HepG2 (cell line): ENCODE results near the gene LIMD2. TPM values are rescaled to one million over a fixed set of nuclear protein-coding genes. Genes with fewer than 3 reads are reported as not detected.

ENCODE experiments used
- ATAC-seq: fragments of 200-7000 bp; cut with Tn5 transposase; 3 replicates; pipeline ENCODE4 v1.9.1; 2020; ENCODE audit warnings: mild to moderate bottlenecking, moderate library complexity
- BruUV-seq: library from RNA; stranded (reverse); fragments of 400-500 nt; replicated peaks from 2 replicates; lab custom pipeline; 2021; lab: Mats Ljungman, UMichigan
- CTCF ChIA-PET: fragments of 300-600 bp; formaldehyde crosslinking; extraction: SDS; loops from one replicate; lab custom pipeline; 2021; ENCODE audit warnings: low total read pairs, inconsistent platforms, low intra/inter-chr PET ratio; lab: Yijun Ruan, JAX
- POLR2A ChIA-PET: fragments of 350-600 bp; sonication (Branson Sonifier 250); formaldehyde crosslinking; loops from one replicate; lab custom pipeline; 2020; ENCODE audit warnings: antibody characterized with exemption, inconsistent platforms; lab: Yijun Ruan, JAX
- DNase-seq: peaks from one replicate; pipeline ENCODE4 v3.0.0-alpha.2; 2015; ENCODE audit warnings: low spot score
- FAIRE-seq: peaks from 3 replicates; lab custom pipeline; 2011; peaks lifted over from hg19 to GRCh38; lab: Jason Lieb, UNC
- H2AFZ ChIP-seq: one replicate; pipeline ENCODE4 v1.6.1; 2011; ENCODE audit warnings: low read length, inconsistent platforms
- H3K27ac ChIP-seq: fragments of 300-600 bp; 3 replicates; pipeline ENCODE4 v1.8.0; 2011; ENCODE audit warnings: mixed run types, mild to moderate bottlenecking, mixed read lengths, low read length, inconsistent platforms; ENCODE audit not compliant: insufficient read depth; ENCODE audit errors: extremely low read length
- H3K27me3 ChIP-seq, 2 experiments: fragments of 200-600 bp in 1 of 2; 2 replicates in 1 of 2; 3 replicates in 1 of 2; pipeline versions ENCODE4 v1.6.0 to v1.8.0; 2011; ENCODE audit warnings: low read length in 2 of 2, mild to moderate bottlenecking in 2 of 2, moderate library complexity in 2 of 2, inconsistent platforms in 1 of 2; ENCODE audit not compliant: insufficient read depth in 2 of 2, control insufficient read depth in 1 of 2
- H3K36me3 ChIP-seq, 2 experiments: fragments of 200-600 bp in 1 of 2; replicated peaks in 1 of 2; 2 replicates in 1 of 2; 3 replicates in 1 of 2; pipeline versions ENCODE4 v1.5.1 to v1.8.0; 2011; ENCODE audit warnings: low read length in 2 of 2, inconsistent platforms in 1 of 2; ENCODE audit not compliant: insufficient read depth in 2 of 2, control insufficient read depth in 1 of 2
- H3K4me1 ChIP-seq: 2 replicates; pipeline ENCODE4 v1.5.1; 2012; ENCODE audit warnings: low read length, inconsistent platforms; ENCODE audit not compliant: insufficient read depth
- H3K4me2 ChIP-seq: 2 replicates; pipeline ENCODE4 v1.6.0; 2011; ENCODE audit warnings: low read depth, low read length, inconsistent platforms
- H3K4me3 ChIP-seq, 3 experiments: fragments of 200-600 bp in 1 of 3; sonication (generic), shearing (Covaris generic) in 1 of 3; replicated peaks in 1 of 3; 2 replicates each; pipeline ENCODE4 v1.5.1; 2011 to 2016; ENCODE audit warnings: low read length in 3 of 3, inconsistent platforms in 2 of 3, low read depth in 2 of 3, mild to moderate bottlenecking in 2 of 3, control low read depth in 1 of 3, mixed read lengths in 1 of 3; ENCODE audit not compliant: insufficient read depth in 1 of 3
- H3K79me2 ChIP-seq: one replicate; pipeline ENCODE4 v1.6.1; 2011; ENCODE audit warnings: low read length, inconsistent platforms; ENCODE audit not compliant: insufficient read depth
- H3K9ac ChIP-seq: 2 replicates; pipeline ENCODE4 v1.6.0; 2011; ENCODE audit warnings: mild to moderate bottlenecking, low read depth, low read length, inconsistent platforms; ENCODE audit not compliant: insufficient read depth
- H3K9me3 ChIP-seq: 2 replicates; pipeline ENCODE4 v1.5.1; 2012; ENCODE audit warnings: mild to moderate bottlenecking, low read length
- H4K20me1 ChIP-seq: 2 replicates; pipeline ENCODE4 v1.6.0; 2011; ENCODE audit warnings: inconsistent platforms, mild to moderate bottlenecking, low read length, moderate library complexity; ENCODE audit not compliant: insufficient read depth
- EED ChIP-seq: sonication (generic); formaldehyde crosslinking; IDR thresholded peaks from 2 replicates; pipeline ENCODE4 v1.5.0; 2020; ENCODE audit warnings: mild to moderate bottlenecking, missing genetic modification reagents
- FOXC1 ChIP-seq: sonication (generic); formaldehyde crosslinking; IDR thresholded peaks from 2 replicates; pipeline ENCODE4 v1.8.0; 2022; ENCODE audit warnings: mild to moderate bottlenecking, missing genetic modification reagents, borderline replicate concordance
- FOXK1 ChIP-seq: sonication (generic); formaldehyde crosslinking; IDR thresholded peaks from 2 replicates; pipeline ENCODE4 v1.4.0; 2020; ENCODE audit warnings: low read depth, missing genetic modification reagents, borderline replicate concordance
- MXD1 ChIP-seq: sonication (generic); formaldehyde crosslinking; IDR thresholded peaks from 2 replicates; pipeline ENCODE4 v1.4.0; 2020; ENCODE audit warnings: mild to moderate bottlenecking, missing genetic modification reagents
- RXRB ChIP-seq: IDR thresholded peaks from 2 replicates; pipeline ENCODE4 v1.6.1; 2016; ENCODE audit warnings: borderline replicate concordance, missing genetic modification reagents, missing compliant biosample characterization
- THAP9 ChIP-seq: sonication (generic); formaldehyde crosslinking; IDR thresholded peaks from 2 replicates; pipeline ENCODE4; 2020; ENCODE audit warnings: missing genetic modification reagents, mild to moderate bottlenecking, borderline replicate concordance
- ZBTB40 ChIP-seq, 2 experiments: fragments of 450-650 bp in 1 of 2; sonication (generic) in 1 of 2; formaldehyde crosslinking in 1 of 2; IDR thresholded peaks; 2 replicates each; pipeline versions ENCODE4 v1.6.1 to v1.8.0; 2016 to 2022; ENCODE audit warnings: antibody characterized with exemption in 1 of 2, mild to moderate bottlenecking in 1 of 2, missing genetic modification reagents in 1 of 2
- ZNF704 ChIP-seq: sonication (generic); formaldehyde crosslinking; IDR thresholded peaks from 2 replicates; pipeline ENCODE4 v1.8.1; 2023; ENCODE audit warnings: mild to moderate bottlenecking, inconsistent platforms, moderate library complexity, missing genetic modification reagents, borderline replicate concordance
- WGBS: methylation state at CpG from one replicate; pipeline ENCODE4 v1.1.6; 2017; ENCODE audit warnings: low lambda C conversion rate; 5-methylcytosine and 5-hydroxymethylcytosine counted together
- in situ Hi-C: cut with HindIII; loops from 2 replicates; pipeline ENCODE4 v1.10.0; 2017; ENCODE audit warnings: low pct_unique_long_range_greater_than_20kb; ENCODE audit not compliant: extremely low pct_ligation_motif_present
- intact Hi-C: fragments of 100-400 bp; cut with micrococcal nuclease; formaldehyde crosslinking; loops from one replicate; pipeline ENCODE4 v1.10.0; 2022; ENCODE audit not compliant: unreplicated experiment
- polyA plus RNA-seq, 8 experiments: library from polyadenylated mRNA; depleted of rRNA in 3 of 8; stranded (reverse) in 7 of 8; unstranded in 1 of 8; fragments of >200 nt; fragmentation: Illumina TruSeq in 4 of 8; extraction: Trizol in 4 of 8; gene quantifications; 2 replicates each; pipeline versions ENCODE4 v1.2.1 to v1.2.3, GENCODE V29; 2011 to 2016; ENCODE audit warnings: low read depth in 4 of 8, missing spikeins in 1 of 8, mixed read lengths in 1 of 8; ENCODE audit not compliant: insufficient read depth in 1 of 8
- total RNA-seq, 5 experiments: library from RNA; depleted of rRNA; stranded (reverse); fragments of >200 nt; fragmentation: Illumina TruSeq; extraction: Trizol; gene quantifications; 2 replicates each; pipeline ENCODE4 v1.2.3, GENCODE V29; 2016; ENCODE audit warnings: low read depth in 1 of 5

The LIMD2 gene
- total and polyA plus RNA-seq, 2 of the 13 experiments (the other 11 are each of a cell fraction or from before 2014, with no cell fraction given) = 9.0 to 20.8 TPM

GRCh38 chr17:63693411-63694113, 6.4 kb downstream of the LIMD2 start:
- Histone ChIP-seq H3K4me3 (no peak overlapping the region), H3K9me3 (no peaks in the 10 kb centered on the region), H3K4me1 (peaks cover 11% of the 10 kb centered on the region), H3K79me2 (no peaks in the 10 kb centered on the region), H3K27ac (no peak overlapping the region), H3K4me2 (no peak overlapping the region), H3K27me3 (no peaks in the 10 kb centered on the region), H3K36me3 (peaks cover 29 to 44% of the 10 kb centered on the region in 2 experiments), H3K9ac (no peak overlapping the region), H2AFZ (no peak overlapping the region), H4K20me1 (no peaks in the 10 kb centered on the region)
- no TSS peak for BruUV-seq
- intact Hi-C loops (no loop called here), in situ Hi-C loops (loop anchor here (10.0 kb wide), 1 partner anchor 269 kb away; no protein-coding TSS in a partner anchor)
- FAIRE-seq (no peak), DNase-seq (no peak), ATAC-seq (no peak)
- POLR2A ChIA-PET = interaction anchor here (2.1 kb wide), 1 partner anchor 71 kb away, joined by 5 read pairs; the partner anchor contains the start of gene MAP3K3
- CTCF ChIA-PET = no interaction called here
- 93% methylated on average over 15 of the region's 18 CpGs for WGBS
- no peak for TF ChIP-seq ZNF704 (CRISPR knock-in tag)
- no peak for TF ChIP-seq RXRB (CRISPR knock-in tag)
- no peak for TF ChIP-seq MXD1 (CRISPR knock-in tag)
- TF ChIP-seq FOXC1 (CRISPR knock-in tag) = no peak
- no peak for TF ChIP-seq EED (CRISPR knock-in tag)
- no peak for TF ChIP-seq FOXK1 (CRISPR knock-in tag)
- TF ChIP-seq ZBTB40 (IDR thresholded peaks at IDR 0.05) = no peak
- no peak for TF ChIP-seq ZBTB40 (CRISPR knock-in tag; IDR thresholded peaks at IDR 0.05)
- TF ChIP-seq THAP9 (CRISPR knock-in tag) = no peak
